Thoracic aorta (tissue), 2 donors: ENCODE results near the gene ZNF396. TPM values are rescaled to one million over a fixed set of nuclear protein-coding genes. Genes with fewer than 3 reads are reported as not detected.
A peak's percentile ranks its signal among the peaks of the same experiment; 100 is the strongest.

ENCODE experiments used
- ATAC-seq: fragments of 150-250 bp; one replicate; pipeline ENCODE4 v1.8.0; 2017; ENCODE audit warnings: low read depth; ENCODE audit not compliant: insufficient number of reproducible peaks, low FRiP score
- DNase-seq: peaks from one replicate; pipeline ENCODE4 v3.0.0-alpha.2; 2020; ENCODE audit warnings: low spot score
- H3K27ac ChIP-seq, 2 donors: fragments of 200-600 bp; sonication (generic); 1 replicate in 1 of 2; 2 replicates in 1 of 2; pipeline ENCODE4 v1.5.1; 2016; ENCODE audit warnings: mild to moderate bottlenecking in 2 of 2, moderate library complexity in 2 of 2
- H3K27me3 ChIP-seq: fragments of 200-600 bp; sonication (generic); replicated peaks from 2 replicates; pipeline ENCODE4 v1.6.0; 2016; ENCODE audit warnings: mild to moderate bottlenecking; ENCODE audit not compliant: insufficient read depth
- H3K36me3 ChIP-seq: fragments of 200-600 bp; sonication (generic); one replicate; pipeline ENCODE4 v1.5.1; 2016
- H3K4me1 ChIP-seq, 2 donors: fragments of 200-600 bp; sonication (generic); 1 replicate in 1 of 2; 2 replicates in 1 of 2; pipeline versions ENCODE4 v1.5.1 to v1.6.0; 2016; ENCODE audit warnings: low read depth in 2 of 2, mild to moderate bottlenecking in 1 of 2; ENCODE audit not compliant: control insufficient read depth in 1 of 2
- H3K4me3 ChIP-seq: fragments of 200-600 bp; sonication (generic); 2 replicates; pipeline ENCODE4 v1.5.1; 2016; ENCODE audit warnings: mild to moderate bottlenecking
- H3K9me3 ChIP-seq: fragments of 200-600 bp; sonication (generic); 2 replicates; pipeline ENCODE4 v1.5.1; 2016
- CTCF ChIP-seq: fragments of 200-600 bp; sonication (generic); IDR thresholded peaks from one replicate; pipeline ENCODE4 v1.5.1; 2019; ENCODE audit warnings: antibody characterized with exemption
- total RNA-seq, 2 donors: library from RNA; depleted of rRNA; stranded (reverse); fragments of >200 nt; gene quantifications; one replicate each; pipeline versions ENCODE4 v1.1.0 to v1.2.3, GENCODE V29; 2016

Gene ZNF396
- total RNA-seq, 2 donors from 2014 or later: 0.95 to 4.1 TPM

- Histone ChIP-seq H3K9me3 (no peaks in the 10 kb centered on the region), H3K27me3 (no peaks in the 10 kb centered on the region), H3K4me3 (peak overlapping the region; percentile 92), H3K4me1 (peaks cover 33 to 38% of the 10 kb centered on the region in 2 donors), H3K36me3 (peaks cover 19% of the 10 kb centered on the region), H3K27ac (peak overlapping the region; percentile 98 to 99)
- no peak for DNase-seq
- TF ChIP-seq CTCF: no peak
- no peak for ATAC-seq
Measured at GRCh38 chr18:35343488-35343935, 33.6 kb downstream of the ZNF396 start.

DNA sequence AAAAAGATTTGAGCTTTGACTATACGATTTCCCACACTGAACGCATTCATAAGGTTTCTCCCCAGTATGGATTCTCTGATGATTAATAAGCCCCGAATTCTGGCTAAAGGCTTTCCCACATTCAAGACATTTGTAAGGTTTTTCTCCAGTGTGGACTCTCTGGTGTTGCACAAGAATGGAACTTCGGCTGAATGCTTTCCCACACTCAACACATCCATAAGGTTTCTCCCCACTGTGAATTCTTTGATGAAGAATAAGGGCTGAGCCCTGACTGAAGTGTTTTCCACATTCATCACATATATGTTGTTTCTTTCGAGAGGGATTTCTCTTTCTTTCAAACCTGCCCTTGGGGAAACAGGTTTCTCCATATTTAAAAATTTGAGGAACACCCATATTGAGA lies 39.9 kb downstream of the ZNF396 start:
- no peak for DNase-seq
- Histone ChIP-seq H3K27me3 (no peaks in the 10 kb centered on the region), H3K36me3 (peaks cover 59% of the 10 kb centered on the region), H3K4me3 (no peak overlapping the region), H3K9me3 (no peaks in the 10 kb centered on the region), H3K27ac (no peak overlapping the region), H3K4me1 (peaks cover 20 to 25% of the 10 kb centered on the region in 2 donors)
- no peak for TF ChIP-seq CTCF
- no peak for ATAC-seq

DNA sequence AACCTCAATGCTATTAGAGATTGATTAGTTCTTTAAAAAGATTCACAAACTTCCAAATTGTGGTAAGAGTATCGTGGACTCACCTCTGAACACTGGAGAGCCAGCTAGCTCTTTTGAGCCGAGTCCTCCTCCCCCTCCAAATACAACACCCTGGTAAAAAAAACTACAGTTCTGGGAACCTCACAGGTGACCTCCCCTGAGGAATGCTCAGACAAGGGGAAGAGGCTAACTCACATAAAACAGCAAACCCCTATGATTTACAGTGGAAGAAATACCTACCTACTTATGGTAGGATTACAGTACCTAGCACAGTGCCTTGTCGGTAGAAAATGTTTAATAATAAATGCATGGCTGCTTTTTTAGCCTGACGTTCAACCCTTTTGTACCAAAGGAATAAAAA lies 41.3 kb downstream of the ZNF396 start:
- Histone ChIP-seq H3K4me3 (no peak overlapping the region), H3K4me1 (peaks cover 9 to 14% of the 10 kb centered on the region in 2 donors), H3K27me3 (no peaks in the 10 kb centered on the region), H3K9me3 (no peaks in the 10 kb centered on the region), H3K27ac (no peak overlapping the region), H3K36me3 (peaks cover 65% of the 10 kb centered on the region)
- DNase-seq (no peak), ATAC-seq (no peak)
- no peak for TF ChIP-seq CTCF

GRCh38 chr18:35334821-35335220 lies 42.3 kb downstream of the ZNF396 start:
- H3K4me3 ChIP-seq: no peak overlapping the region
- H3K27ac ChIP-seq: peak overlapping the region in 1 of 2 donors; percentile 28
- H3K36me3 ChIP-seq: peaks cover 63% of the 10 kb centered on the region
- TF ChIP-seq CTCF: no peak
- DNase-seq: no peak
- no peak for ATAC-seq
- H3K27me3 ChIP-seq: no peaks in the 10 kb centered on the region
- H3K4me1 ChIP-seq: peaks cover 7 to 9% of the 10 kb centered on the region in 2 donors
- no peaks in the 10 kb centered on the region for H3K9me3 ChIP-seq

DNA sequence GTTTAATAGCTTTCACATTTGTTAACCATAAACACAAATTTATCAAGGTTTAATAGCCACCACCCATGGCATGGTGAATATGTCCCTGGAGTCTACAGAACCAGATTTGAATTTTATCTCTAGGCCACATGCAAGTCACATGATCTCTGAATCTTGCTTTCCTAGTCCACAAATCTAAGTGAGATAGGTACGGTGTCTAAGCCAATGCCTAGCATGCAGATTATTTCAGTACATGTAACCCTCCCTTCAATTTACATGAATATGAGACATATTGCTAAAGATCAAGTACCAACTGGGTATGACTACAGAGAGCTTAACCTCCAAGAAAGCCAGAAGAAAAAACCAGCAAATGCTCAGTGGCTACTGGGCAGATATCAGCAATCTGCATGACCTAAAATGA lies 42.9 kb downstream of the ZNF396 start:
- no peak overlapping the region for H3K27ac ChIP-seq
- TF ChIP-seq CTCF: no peak
- H3K27me3 ChIP-seq: no peaks in the 10 kb centered on the region
- H3K36me3 ChIP-seq: peaks cover 56% of the 10 kb centered on the region
- DNase-seq (no peak), ATAC-seq (no peak)
- no peaks in the 10 kb centered on the region for H3K9me3 ChIP-seq
- H3K4me1 ChIP-seq: peaks cover 7 to 9% of the 10 kb centered on the region in 2 donors
- no peak overlapping the region for H3K4me3 ChIP-seq
